DND-41 (cell line): ENCODE data around the gene NEU4.

ENCODE experiments used
- EZH2 ChIP-seq: IDR thresholded peaks from 3 replicates; pipeline ENCODE4 v1.6.1; 2012; ENCODE audit warnings: borderline replicate concordance, low read depth, mild to moderate bottlenecking, moderate library complexity, low read length, inconsistent platforms; ENCODE audit not compliant: severe bottlenecking
- TF ChIP-seq, protein P1 (sequence below): IDR thresholded peaks from 2 replicates; pipeline ENCODE4 v1.5.1; 2012; ENCODE audit warnings: borderline replicate concordance, low read length, moderate library complexity, mild to moderate bottlenecking; ENCODE audit not compliant: poor library complexity, severe bottlenecking; ENCODE audit errors: extremely low read depth

- TF ChIP-seq, protein P1, sequence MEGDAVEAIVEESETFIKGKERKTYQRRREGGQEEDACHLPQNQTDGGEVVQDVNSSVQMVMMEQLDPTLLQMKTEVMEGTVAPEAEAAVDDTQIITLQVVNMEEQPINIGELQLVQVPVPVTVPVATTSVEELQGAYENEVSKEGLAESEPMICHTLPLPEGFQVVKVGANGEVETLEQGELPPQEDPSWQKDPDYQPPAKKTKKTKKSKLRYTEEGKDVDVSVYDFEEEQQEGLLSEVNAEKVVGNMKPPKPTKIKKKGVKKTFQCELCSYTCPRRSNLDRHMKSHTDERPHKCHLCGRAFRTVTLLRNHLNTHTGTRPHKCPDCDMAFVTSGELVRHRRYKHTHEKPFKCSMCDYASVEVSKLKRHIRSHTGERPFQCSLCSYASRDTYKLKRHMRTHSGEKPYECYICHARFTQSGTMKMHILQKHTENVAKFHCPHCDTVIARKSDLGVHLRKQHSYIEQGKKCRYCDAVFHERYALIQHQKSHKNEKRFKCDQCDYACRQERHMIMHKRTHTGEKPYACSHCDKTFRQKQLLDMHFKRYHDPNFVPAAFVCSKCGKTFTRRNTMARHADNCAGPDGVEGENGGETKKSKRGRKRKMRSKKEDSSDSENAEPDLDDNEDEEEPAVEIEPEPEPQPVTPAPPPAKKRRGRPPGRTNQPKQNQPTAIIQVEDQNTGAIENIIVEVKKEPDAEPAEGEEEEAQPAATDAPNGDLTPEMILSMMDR = peak; percentile 17
- TF ChIP-seq EZH2 = no peak
Observed at GRCh38 chr2:241859436-241860183, 50.6 kb downstream of the NEU4 start.
